Measurements from ENCODE around the gene SPAST.
"Not testable (repeated sequence)": the region's sequence is repeated elsewhere in the genome, so short reads cannot be mapped to it uniquely, and the experiment has no call there.

DNA sequence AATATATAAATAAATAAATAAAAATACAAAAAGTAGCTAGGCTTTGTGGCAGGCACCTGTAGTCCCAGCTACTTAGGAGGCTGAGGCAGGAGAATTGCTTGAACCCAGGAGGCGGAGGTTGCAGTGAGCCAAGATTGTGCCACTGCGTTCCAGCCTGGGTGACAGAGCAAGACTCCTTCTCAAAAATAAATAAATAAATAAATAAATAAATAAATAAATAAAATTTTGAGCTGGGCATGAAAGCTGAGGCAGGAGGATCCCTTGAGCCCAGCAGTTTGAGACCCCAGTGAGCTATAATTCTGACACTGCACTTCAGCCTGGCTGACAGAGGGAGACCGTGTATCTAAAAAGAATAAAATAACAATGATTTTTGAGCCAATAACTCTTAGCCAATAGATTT, 8.8 kb upstream of the SPAST start:
- TF ChIP-seq, protein P1, sequence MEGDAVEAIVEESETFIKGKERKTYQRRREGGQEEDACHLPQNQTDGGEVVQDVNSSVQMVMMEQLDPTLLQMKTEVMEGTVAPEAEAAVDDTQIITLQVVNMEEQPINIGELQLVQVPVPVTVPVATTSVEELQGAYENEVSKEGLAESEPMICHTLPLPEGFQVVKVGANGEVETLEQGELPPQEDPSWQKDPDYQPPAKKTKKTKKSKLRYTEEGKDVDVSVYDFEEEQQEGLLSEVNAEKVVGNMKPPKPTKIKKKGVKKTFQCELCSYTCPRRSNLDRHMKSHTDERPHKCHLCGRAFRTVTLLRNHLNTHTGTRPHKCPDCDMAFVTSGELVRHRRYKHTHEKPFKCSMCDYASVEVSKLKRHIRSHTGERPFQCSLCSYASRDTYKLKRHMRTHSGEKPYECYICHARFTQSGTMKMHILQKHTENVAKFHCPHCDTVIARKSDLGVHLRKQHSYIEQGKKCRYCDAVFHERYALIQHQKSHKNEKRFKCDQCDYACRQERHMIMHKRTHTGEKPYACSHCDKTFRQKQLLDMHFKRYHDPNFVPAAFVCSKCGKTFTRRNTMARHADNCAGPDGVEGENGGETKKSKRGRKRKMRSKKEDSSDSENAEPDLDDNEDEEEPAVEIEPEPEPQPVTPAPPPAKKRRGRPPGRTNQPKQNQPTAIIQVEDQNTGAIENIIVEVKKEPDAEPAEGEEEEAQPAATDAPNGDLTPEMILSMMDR (IDR thresholded peaks at IDR 0.05), result not testable (repeated sequence)
- TF ChIP-seq POLR2A (IDR thresholded peaks at IDR 0.05), result not testable (repeated sequence)

Data from suprapubic skin (tissue), 3 donors.